Neural progenitor cell (in vitro differentiated cells): ENCODE data around the gene SNUPN.

Experiments used
- CTCF ChIP-seq: fragments of 200-600 bp; sonication (generic); IDR thresholded peaks from 2 replicates; pipeline ENCODE4 v1.5.1; 2017; ENCODE audit warnings: antibody characterized with exemption, mild to moderate bottlenecking
- EZH2 ChIP-seq: fragments of 200-600 bp; sonication (generic); IDR thresholded peaks from 2 replicates; pipeline ENCODE4 v1.6.1; 2017; ENCODE audit warnings: antibody characterized with exemption, mild to moderate bottlenecking, moderate library complexity

GRCh38 chr15:75583701-75584100 is 41.8 kb downstream of the SNUPN start:
- no peak for TF ChIP-seq CTCF
- TF ChIP-seq EZH2, result no peak
